GM11168 (cell line): ENCODE measurements around the gene ATPAF2.

Experiments used
- in situ Hi-C: fragments of 300-500 bp; cut with MboI; formaldehyde crosslinking; loops from one replicate; pipeline ENCODE4 v1.12.0; 2022; ENCODE audit warnings: low sequenced_read_pairs; ENCODE audit not compliant: unreplicated experiment

The ATPAF2 gene

DNA sequence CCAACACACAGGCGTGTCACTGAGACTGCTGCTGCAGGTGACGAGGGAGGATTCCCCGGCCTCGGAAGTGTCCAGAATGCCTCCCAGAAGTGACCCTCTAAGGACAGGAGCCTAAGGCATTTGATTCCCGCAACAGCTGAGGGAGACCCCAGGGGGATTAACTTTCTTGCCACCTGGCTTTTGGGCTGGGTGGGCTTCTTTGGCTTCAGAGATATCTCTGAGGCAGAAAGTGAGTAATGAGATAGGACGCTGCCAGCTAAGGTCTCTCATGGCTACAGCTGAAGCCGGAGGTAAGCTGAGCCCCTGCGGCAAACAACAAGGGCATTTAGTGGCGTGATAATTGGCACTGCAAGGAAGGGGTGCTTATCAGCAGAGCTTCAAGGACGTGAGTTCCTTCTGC is 49.4 kb downstream of the ATPAF2 start:
- in situ Hi-C loops = no loop called here

DNA sequence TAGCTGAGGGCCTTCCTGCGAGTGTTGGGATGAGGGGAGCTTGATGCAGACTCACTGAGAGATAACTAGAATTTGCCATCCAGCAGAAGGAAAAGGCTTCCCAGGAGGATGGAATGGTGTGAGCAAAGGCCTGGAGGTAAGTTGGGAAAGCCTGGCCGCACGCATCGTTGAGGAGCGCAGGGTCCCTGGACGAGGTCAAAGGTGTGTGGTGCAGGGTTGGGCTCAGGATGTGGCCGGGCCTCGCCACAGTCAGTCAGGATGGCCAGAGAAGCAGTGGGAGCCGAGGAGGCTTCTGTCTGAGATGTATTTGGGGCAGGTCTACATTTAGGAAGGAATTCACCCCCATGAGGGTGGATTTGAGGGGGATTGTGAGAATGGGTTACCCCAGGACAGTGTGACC is 49.9 kb downstream of the ATPAF2 start:
- in situ Hi-C loops = no loop called here

DNA sequence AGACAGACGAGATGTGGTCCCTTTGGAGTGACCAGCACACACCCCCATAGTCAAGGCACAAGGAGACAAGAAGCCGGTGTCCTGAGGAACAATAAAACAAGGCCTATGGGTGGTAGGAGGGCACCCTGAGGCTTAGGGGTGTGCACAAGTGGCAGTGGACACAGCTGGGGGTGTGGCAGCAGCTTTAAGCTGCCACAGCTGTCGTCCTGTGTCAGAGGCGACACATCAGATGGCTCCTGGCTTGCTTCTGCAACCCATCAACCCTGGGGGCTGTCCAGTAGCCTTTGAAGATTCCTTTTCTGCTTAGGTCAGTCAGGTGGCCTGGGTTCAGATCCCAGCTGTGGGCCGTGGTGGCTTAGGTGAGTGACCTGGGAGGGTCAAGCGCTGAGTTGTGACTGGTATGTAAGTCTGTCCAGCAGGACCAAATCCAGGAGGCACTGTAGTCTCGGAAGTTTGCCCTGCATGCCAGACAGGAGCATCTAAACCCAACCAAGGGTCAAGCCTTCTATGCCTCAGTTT is 50.5 kb downstream of the ATPAF2 start:
- in situ Hi-C loops = no loop called here

DNA sequence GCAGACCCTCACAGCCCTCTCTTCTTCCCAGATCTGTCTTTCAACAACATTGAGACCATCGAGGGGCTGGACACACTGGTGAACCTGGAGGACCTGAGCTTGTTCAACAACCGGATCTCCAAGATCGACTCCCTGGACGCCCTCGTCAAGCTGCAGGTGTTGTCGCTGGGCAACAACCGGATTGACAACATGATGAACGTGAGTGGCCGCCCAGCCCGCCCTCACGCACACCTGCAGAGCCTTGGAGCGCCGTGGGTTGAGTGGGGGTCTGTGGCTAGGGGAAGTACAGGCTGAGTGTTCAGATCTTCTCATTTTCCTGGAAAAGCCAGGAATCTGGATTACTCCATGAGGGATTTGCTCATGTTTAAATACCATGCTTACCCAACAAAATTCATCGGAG is 51.1 kb downstream of the ATPAF2 start:
- in situ Hi-C loops = no loop called here

DNA sequence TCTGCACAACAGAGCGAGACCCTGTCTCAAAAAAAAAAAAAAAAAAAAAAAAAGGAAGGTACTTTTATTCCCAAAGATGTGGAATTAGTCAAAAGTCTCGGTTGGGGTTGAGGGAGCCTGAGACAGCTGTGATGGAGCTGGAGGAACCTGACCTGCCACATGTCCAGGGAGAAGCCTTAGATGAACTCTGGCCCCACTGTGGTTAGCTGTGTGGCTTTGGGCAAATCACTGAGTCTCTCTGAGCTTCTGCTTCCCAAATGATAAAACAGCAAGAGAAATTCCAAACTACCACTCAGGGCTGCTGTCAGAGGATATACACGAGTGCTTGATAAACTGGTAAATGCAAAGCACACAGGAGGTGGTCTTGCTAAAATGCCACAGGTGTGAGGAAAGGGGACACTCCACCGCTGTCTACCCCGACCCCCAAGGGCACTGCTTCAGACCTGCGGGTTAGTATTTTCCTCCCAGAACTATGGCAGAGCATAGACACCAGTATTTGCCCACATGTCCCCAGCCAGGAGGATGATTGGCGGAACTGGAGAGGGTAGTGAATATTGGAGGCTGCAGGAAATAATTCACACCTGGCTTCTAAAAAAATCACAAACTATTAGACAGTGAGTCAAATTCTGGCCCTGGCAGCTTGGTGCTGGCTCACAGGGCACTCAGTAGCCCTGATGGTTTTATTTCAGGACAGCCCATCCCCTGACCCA is 51.6 kb downstream of the ATPAF2 start:
- in situ Hi-C loops = no loop called here

DNA sequence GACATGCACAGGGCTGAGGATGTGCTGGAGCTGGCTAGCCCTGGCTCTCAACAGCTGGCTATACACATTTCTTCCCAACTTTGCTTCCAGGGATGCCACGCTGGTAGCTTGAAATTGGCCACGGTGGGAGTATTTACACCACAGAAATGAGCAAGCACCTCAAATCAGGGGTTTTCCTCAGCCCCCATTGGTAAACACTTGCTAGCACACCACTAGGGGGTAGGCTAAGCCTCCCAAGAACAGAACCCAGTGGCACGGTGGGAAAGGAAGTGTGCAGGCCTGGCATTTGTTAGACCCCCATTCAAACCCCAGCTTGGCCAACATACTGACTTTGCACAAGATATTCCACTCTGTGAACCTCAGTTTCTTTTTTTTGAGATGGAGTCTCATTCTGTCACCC is 53.4 kb downstream of the ATPAF2 start:
- in situ Hi-C loops = no loop called here

DNA sequence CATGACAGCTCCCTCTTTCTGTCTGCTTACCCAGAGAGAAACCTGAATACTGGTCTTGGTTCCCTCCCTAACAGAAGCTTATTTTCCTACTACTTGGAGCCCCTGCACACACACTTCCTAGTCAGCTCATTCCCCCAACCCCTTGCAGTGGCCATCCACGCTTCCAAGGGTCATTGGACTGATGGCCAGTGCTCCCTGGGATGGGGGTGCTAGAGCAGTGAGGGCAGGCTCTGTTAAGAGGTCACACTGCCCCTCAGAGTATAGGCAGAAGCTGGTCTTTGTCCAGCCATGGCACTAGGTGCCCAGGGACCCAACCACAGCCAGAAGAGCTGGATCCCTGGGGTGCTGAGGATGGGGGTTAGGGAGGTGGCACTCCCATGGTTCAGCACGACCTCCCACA is 53.8 kb downstream of the ATPAF2 start:
- in situ Hi-C loops = no loop called here

DNA sequence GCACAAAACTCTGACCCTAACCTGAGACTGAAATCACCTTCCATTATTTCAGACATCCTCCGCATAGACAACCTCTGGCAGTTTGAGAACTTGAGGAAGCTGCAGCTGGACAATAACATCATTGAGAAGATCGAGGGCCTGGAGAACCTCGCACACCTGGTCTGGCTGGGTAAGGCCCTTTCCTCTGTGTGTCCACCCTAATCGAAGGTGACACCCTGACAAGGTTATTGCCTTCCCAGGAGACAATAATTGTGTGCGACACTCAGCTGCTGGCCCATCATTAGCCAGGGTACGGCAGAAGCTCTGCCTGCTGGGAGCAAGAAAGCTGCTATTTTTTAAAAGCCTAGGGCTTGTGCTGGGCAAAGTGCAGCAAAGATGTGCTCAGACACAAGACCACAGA is 55.2 kb downstream of the ATPAF2 start:
- in situ Hi-C loops = no loop called here

DNA sequence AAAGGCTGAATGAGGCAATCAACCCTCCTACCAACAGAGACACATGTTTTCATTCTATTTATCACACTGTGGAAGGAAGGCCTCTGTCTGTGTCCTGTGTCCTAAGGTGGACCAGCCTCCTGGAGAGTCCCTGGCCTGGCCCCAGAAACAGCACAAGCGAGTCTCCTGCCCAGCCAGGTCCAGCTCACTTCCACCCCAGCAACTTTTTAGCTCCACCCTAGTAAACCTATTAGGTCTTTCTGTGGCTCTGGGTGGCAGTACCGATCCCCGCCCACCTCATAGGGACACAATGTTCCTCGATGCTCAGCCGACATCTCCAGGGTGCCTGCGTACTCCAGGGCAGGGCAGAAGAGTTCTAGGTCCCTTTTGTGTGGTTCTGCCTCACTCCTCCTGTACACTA is 55.6 kb downstream of the ATPAF2 start:
- in situ Hi-C loops = no loop called here

DNA sequence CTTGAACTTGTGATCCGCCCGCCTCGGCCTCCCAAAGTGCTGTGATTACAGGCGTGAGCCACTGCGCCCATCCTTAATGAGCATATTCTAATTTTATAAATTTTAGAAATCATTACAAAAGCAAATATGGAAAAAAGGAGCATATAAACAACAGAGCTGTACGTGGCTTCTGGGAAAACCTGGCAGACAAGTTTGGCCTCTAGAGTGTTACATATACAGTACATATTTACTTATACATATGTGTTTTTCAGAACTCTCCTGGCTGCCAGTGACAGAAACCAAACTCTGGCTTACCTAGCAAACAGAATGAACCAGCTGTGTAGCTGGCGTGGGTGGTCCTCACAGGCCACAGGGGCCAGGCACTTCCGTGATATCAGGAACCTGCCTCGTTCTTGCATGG is 56.2 kb downstream of the ATPAF2 start:
- in situ Hi-C loops = no loop called here

DNA sequence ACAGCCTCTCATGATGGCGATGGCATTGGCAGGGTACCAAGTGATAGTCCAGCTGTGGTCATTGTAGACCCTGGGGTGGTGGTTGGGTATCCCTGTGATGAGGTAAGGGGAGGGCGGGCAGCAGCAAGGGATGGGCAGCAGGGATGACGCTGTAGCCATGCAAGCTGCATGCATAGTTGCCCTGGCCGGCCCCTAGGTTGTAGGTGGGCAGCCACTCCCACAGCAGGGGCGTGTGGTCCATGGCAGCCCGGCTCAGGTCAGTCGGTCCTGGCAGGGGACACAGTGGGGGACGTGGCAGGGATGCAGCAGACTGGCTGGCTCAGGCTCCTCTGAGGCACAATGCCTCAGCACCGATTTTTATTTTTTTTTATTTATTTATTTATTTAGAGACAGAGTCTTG is 57.6 kb downstream of the ATPAF2 start:
- in situ Hi-C loops = no loop called here

DNA sequence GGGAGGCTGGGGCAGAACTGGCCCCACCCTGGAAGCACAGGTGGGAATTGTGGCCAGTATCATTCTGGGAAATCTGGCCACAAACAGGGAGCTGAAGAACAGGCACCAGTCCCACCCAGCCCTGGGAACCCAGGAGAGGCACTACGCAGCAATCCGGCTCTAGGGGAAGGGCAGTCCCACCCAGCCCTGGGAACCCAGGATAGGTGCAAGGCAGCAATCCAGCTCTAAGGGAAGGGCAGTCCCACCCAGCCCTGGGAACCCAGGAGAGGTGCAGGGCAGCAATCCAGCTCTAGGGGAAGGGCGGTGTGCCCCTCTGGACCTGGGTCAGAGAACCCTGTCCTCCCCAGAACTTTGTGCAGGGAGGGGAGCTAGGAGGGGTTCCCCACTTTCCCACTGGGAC is 59.2 kb downstream of the ATPAF2 start:
- in situ Hi-C loops = no loop called here

DNA sequence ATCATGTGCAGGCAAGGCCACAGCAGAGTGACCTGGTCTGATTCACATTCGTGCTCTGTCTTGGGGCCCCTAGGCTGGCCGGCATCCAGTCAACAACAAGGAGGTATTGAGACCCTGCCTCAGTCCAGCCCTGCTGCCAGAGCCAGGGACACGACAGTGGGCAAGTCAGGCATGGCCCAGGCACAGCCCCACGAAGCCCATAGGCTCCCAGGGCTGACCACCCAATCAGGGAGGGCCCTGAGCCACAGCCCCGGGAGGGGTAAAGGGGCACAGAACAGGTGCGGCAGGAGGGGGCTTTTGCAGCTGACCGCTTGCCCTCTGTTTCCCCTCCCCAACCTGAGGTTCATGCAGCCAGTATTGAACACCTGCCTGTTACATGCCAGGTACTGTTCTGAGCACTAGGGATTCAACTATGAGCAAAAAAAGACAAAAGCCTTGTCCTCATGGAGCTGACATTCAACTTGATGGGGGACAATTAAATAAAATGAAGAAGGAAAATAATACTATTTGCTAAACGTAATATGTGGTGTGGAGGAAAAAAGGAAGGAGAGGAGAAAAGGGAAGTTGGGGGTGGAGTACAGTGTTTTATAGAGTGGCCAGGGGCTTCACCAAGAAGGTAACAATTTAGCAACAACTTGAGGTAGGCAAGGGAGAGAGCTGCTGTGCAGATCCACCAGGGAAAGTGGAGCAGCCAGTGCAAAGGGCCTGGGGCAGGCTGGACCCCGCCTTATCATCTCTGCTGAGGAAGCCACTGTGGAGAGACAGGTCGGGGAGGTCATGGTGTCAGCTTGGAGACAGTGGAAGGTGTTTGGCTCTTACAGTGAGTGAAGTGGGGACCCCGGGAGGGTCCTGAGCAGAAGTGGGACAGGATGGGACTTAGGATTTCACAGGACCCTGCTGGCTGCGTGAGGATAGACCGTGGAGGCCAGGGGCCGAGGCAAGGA is 60.2 kb downstream of the ATPAF2 start:
- in situ Hi-C loops = no loop called here

DNA sequence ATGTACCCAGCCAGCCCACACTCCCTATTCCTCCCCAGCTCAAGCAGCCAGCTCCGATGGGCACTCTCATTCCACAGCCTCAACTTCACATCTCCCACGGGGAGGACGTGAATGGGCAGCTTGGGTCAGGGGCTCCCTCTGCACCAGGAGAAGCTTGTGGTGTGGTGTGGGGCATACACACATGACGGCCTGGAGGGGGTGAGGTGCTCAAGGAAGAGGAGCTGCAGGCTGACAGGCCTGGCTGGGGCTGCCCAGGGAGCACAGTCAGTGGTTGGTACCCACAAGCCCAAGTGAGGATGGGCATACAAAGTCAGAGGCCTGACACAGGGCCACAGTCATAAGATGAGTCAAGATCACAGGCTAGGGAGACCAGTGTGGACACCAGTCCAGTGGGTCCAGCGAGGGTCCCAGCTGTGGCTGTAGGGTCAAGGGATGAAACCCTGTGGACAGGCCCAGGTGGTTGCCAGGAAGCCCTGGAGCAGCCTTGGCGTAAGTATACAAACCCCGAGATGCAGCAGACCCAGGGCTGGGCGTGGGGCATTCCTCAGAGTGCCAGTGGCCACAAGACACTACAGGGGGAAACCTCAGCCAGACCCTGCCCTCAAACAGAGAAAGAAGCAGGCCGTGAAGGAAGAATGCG is 61.9 kb downstream of the ATPAF2 start:
- in situ Hi-C loops = no loop called here

DNA sequence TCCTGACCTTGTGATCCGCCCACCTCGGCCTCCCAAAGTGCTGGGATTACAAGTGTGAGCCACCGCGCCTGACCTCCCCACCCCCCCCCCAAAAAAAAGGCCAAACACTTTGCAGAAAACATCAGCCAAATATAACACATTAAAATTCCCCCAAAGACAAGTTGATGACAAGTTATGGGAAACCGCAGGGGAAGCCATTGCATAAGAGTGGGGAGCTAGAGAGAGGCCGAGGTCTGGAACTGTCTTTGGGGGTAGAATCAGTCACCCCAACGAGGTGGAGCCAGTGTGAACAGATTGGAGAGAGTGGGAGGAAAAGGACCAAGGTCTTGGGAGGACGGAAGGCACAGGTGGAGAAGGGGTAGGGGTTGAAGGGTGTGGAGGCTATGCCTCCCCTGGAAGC is 63.5 kb downstream of the ATPAF2 start:
- in situ Hi-C loops = no loop called here

DNA sequence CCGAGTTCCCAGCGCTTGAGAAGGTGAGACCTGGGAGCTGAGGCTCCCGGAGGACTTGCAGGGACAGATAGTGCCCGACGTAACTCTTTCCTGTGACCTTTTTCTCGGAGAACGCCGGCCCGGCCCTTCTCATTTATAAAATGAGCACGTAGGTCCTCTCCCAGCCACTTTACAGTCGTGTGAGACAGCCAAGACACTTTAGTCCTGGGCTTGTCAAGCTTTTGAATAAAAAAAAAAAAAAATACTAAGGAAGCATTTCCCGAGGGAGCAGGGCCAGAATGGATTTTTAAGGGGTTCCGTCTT is 66.1 kb downstream of the ATPAF2 start:
- in situ Hi-C loops = no loop called here

DNA sequence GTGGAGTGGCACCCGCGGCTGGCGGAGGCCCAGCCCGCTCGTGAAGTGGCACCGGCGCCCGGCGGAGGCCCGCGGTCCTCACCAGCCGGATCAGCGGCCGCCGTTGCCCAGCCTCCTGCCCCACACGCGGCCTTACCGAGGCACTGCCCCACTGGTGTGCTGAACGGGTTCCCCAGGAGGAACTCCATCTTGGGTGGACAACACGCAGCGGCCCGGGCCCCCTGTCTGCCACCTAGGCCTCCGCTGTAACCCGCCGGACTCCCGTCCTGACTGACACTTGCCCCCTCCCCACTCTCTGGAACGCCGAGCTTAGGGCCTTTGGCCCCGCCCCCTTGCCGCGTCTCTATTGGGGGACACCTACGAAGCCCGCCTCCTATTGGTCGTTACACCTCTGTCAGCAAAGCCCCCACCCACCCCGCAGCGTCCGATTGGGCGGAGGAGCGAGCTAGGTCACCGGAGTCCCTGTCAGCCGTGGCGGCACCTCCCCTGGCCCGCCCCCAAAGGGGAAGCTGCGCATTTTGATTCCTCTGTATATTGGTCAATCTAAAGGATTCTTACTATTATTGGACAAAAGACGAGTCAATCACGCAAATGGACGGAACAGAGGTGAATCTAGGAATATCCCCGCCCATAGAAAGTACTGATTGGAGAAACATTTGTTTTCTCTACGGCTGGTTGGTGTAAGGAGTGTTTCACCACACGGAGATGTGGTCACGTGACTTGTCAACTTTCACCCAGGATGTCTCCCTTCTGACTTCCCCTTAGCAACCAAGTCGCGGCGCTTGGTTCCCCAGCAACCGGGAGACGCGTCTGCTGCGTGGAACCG is 66.6 kb downstream of the ATPAF2 start, which contains the start of the genes DRC3 and TOM1L2:
Gene DRC3, plus strand, starts transcription at position 737 of the 826 bp plus-strand sequence. CDS start 4,737 bp downstream, outside the sequence.
Gene TOM1L2, minus strand, starts transcription at position 275 of the 826 bp plus-strand sequence. Its CDS starts 87 bp downstream, at position 188.
- in situ Hi-C loops = no loop called here

DNA sequence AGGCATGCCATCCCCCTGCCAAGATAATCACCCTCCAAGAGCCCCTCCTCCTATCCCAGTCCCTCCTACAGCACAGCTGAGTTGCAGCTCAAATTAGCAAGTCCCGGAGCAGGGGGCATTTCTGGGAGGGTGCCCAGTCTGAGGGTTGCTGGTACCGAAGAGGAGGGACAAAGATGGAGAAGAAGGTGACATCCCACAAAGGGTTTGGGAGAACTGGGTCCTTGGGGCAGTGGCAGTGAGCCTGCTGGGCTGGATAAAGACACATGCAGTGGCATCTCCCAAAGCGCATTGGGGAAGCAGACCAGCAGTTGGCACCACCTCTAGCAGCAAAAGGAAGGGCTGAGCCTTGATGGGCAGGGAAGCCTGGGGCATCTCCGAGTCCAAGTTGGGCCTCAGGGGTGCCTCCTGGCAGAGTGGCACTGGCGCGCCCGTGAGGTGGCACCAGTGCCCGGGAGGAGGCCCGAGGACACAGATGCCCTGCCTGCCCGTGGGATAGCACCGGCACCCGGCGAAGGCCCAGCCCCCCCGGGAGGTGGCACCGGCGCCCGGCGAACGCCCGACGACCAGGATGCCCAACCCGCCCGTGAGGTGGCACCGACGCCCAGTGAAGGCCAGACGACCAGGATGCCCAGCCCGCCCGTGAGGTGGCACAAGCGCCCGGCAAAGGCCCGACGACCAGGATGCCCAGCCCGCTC is 67.4 kb downstream of the ATPAF2 start:
- in situ Hi-C loops = no loop called here

DNA sequence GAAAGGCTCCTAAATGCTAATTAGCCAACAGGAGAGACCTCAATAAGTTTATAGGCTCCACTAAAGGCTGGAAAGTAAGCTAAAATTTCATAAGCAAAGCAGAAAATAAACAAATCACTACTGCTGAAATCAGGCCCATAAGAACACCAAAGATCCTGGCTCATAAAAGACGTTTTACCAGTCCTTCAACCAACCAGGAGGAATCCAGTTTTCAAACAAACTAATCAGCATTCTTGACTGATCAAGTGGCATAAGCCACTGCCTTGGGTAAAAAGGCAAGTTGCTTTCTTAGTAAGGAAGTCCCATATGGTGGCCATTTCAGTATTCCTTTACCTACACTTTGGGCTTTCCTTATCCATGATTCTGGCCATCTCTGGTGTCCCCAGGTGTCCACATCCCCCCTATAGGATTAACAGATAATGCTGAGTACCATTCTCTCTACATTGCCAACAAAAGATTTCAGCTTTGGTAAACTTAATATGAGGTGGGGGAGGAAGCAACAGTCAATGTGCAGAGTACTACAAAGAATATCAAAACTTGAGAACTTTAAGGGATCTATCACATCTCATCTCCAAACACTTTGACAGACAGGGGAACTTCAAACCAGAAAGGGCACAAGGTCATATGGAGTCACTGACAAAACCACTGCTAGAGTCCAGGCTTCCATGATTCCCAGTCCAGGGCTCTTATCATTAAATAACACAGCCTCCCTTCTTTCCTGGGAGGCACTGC is 68.1 kb downstream of the ATPAF2 start:
- in situ Hi-C loops = no loop called here
